IPS DF 6.9 (cell line): ENCODE results near the gene SVBP.

ENCODE experiments used
- DNase-seq: peaks from one replicate; pipeline ENCODE4 v3.0.0-alpha.2; 2013; ENCODE audit warnings: low read depth, low spot score
- H3K27ac ChIP-seq: one replicate; pipeline ENCODE4 v1.5.1; 2013; ENCODE audit warnings: low read length, control low read depth
- H3K27me3 ChIP-seq: 2 replicates; pipeline ENCODE4 v1.6.1; 2013; ENCODE audit warnings: mild to moderate bottlenecking, low read length; ENCODE audit not compliant: control insufficient read depth, insufficient read depth
- H3K36me3 ChIP-seq: 2 replicates; pipeline ENCODE4 v1.6.1; 2013; ENCODE audit warnings: low read length; ENCODE audit not compliant: control insufficient read depth, insufficient read depth
- H3K4me1 ChIP-seq: 2 replicates; pipeline ENCODE4 v1.6.1; 2013; ENCODE audit warnings: low read length; ENCODE audit not compliant: control insufficient read depth, insufficient read depth
- H3K4me3 ChIP-seq: 2 replicates; pipeline ENCODE4 v1.5.1; 2013; ENCODE audit warnings: mild to moderate bottlenecking, low read length
- H3K9me3 ChIP-seq: 2 replicates; pipeline ENCODE4 v1.6.1; 2013; ENCODE audit warnings: low read length, inconsistent platforms; ENCODE audit not compliant: control insufficient read depth, insufficient read depth
- WGBS: extraction: QIAGEN DNeasy Blood & Tissue Kit; methylation state at CpG from one replicate; pipeline ENCODE4 v1.1.7; 2013; ENCODE audit warnings: mixed read lengths, missing lambda C conversion rate; ENCODE audit not compliant: insufficient read length, insufficient coverage; 5-methylcytosine and 5-hydroxymethylcytosine counted together

Gene SVBP

DNA sequence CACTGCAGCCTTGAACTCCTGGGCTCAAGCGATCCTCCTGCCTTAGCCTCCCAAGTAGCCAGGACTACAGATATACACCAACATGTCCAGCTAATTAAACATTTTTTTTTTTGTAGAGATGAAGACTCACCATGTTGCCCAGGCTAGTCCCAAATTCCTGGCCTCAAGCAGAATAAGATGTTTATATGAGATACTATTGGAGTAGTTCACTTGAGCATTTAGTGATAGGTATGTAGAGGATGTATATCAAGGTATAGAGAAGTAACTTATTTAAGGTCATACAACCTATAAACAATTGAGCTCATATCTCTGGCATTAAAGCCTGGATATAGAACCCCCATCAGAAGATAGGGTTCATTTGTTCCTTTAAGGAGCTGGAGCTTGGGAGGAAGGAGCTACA is 37.0 kb downstream of the SVBP start:
- H3K27me3 ChIP-seq = no peaks in the 10 kb centered on the region
- no peak overlapping the region for H3K4me3 ChIP-seq
- H3K9me3 ChIP-seq = no peaks in the 10 kb centered on the region
- peaks cover 14% of the 10 kb centered on the region for H3K36me3 ChIP-seq
- WGBS = no CpG with 5 or more reads among the region's 1 CpG
- H3K4me1 ChIP-seq = peaks cover 2% of the 10 kb centered on the region; the same call in 1 of the 2 replicates
- no peak overlapping the region for H3K27ac ChIP-seq
- DNase-seq = no peak

DNA sequence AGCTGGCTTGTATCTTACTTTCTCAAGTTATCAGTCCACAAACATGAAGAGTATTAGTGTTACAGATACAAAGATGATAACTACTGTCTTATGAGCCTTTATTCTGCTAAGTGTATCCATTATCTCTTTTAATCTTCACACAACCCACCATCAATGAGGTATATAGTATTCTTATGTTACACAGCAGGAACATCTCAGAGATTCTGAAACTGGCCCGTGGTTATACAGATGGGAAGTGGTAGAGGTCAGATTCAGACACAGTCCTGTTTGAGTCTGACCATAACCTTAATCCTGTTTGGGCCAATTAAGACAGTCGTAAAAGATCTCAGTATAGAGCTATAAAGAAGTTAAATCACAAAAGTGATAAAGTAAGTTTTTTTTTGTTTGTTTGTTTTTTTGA is 37.5 kb downstream of the SVBP start:
- H3K9me3 ChIP-seq = no peaks in the 10 kb centered on the region
- no peak overlapping the region for H3K27ac ChIP-seq
- peaks cover 17% of the 10 kb centered on the region for H3K36me3 ChIP-seq
- no peaks in the 10 kb centered on the region for H3K27me3 ChIP-seq
- no peak for DNase-seq
- 100% methylated on average over 1 of the region's 2 CpGs for WGBS
- H3K4me3 ChIP-seq = no peak overlapping the region
- H3K4me1 ChIP-seq = no peaks in the 10 kb centered on the region; the same call in 1 of the 2 replicates

DNA sequence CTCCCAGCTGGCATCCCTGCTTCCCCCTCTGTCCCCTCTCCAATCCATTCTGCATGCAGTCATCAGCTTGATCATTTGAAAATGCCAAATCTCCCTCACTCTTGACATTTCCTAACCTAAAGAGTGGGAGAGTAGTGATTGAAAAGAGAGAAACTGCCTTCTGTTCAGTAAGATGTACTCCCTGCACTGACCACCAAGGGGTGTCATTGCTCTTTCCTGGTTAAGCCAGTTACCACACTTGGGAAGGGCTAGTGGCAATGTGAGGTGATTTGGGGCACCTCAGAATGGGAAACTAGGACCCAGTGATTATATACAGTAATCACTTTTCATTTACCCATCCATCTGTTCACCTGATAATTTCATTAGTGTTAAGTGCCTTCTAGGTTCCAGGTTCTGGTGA is 39.3 kb downstream of the SVBP start:
- Histone ChIP-seq H3K36me3 (peaks cover 17% of the 10 kb centered on the region), H3K27ac (no peak overlapping the region)
- DNase-seq = no peak

DNA sequence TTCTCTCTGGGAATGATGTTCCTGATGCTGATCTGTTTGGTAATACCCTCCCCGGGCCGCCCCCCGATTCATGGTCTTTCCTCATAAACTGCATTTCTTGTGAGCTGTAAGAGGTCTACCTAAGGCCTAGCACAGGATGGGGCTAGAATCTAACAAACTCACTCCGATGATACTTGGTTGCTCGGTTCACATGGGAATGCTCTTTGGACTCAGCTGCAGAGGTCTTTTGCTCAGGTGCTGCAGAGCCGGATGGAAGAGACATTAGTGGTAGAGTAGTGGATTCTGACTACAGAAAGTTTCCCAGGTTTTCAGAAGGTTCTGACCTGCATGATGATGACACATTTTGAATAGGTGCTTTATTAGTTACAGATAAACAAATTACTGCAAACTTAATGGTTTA is 40.7 kb downstream of the SVBP start:
- Histone ChIP-seq H3K4me3 (no peak overlapping the region), H3K9me3 (no peaks in the 10 kb centered on the region), H3K4me1 (no peaks in the 10 kb centered on the region), H3K36me3 (peaks cover 17% of the 10 kb centered on the region), H3K27ac (no peak overlapping the region), H3K27me3 (no peaks in the 10 kb centered on the region)
- DNase-seq = no peak
- no CpG with 5 or more reads among the region's 6 CpGs for whole genome bisulfite sequencing

More for the DNA sequence above, 39.3 kb downstream of the SVBP start:
- Histone ChIP-seq H3K4me3 (no peak overlapping the region), H3K4me1 (no peaks in the 10 kb centered on the region), H3K27me3 (no peaks in the 10 kb centered on the region), H3K9me3 (no peaks in the 10 kb centered on the region)

DNA sequence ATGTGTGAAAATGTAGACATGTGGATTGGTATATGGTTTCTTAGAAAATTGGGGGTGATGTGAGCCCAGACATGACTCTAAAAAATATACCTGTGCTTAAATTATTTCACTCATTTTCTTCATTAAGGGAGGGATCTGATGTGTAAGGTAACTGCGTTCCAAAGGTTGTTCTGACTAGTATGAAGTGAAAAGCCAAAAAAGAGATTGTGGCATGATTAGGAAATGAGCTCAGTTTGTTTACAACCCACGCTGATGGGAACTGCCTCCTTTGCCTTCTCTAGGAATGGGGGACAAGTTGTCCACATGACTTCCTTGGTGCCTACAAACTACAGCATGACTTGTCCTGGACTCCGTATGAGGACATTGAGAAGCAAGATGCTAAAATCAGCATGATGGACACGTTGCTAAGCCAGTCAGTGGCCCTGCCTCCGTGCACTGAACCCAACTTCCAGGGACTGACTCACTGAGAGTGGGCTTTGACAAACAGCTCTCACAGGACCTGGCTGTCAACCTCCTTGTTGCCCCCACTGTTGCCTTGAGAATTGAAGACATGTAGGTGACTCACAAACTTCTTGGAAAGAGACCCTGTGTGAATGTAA is 42.2 kb downstream of the SVBP start:
- DNase-seq = no peak
- Histone ChIP-seq H3K4me1 (no peaks in the 10 kb centered on the region), H3K4me3 (no peak overlapping the region), H3K27me3 (no peaks in the 10 kb centered on the region), H3K27ac (no peak overlapping the region), H3K9me3 (no peaks in the 10 kb centered on the region), H3K36me3 (peaks cover 12% of the 10 kb centered on the region)
- WGBS = no CpG with 5 or more reads among the region's 5 CpGs

DNA sequence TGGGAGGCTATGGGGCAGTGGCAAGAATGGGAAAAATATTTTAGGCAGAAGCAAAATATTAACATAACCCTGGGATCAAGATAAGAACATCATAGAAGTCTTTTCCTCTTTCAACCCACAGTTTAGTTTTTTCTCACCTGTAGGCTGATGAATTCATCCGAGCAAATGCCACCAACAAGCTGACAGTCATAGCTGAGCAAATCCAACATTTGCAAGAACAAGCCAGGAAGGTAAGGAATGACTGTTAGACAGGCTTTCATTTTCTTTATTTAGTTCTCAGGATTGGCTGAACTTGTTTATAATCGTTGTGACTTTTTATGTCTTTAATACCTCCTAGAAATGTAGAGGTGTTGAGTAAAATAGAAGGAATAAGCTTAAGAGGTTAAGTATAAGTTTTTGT is 43.8 kb downstream of the SVBP start:
- H3K27me3 ChIP-seq = no peaks in the 10 kb centered on the region
- peaks cover 12% of the 10 kb centered on the region for H3K36me3 ChIP-seq
- no peak for DNase-seq
- H3K9me3 ChIP-seq = no peaks in the 10 kb centered on the region
- no peak overlapping the region for H3K27ac ChIP-seq
- H3K4me1 ChIP-seq = no peaks in the 10 kb centered on the region
- H3K4me3 ChIP-seq = no peak overlapping the region
- WGBS = no CpG with 5 or more reads among the region's 2 CpGs

DNA sequence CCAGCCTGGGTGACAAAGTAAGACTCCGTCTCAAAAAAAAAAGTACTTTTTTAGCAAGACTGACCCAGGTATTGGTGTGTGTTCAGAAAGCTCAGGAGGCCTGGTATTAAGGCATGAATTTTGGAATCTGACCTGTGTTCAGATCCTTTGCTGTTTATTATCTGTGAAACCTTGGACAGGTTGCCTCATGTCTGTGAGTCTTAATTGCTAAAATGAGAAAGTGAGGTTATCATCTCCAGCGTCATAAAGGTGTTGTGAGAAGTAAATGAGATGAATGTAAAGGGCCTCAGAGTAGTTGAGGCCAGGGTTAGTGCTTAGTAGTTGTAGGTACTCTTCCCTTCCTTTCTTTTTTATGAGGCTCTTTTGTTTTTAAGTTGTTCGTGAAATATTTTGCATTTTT is 47.4 kb downstream of the SVBP start:
- H3K4me3 ChIP-seq = no peak overlapping the region
- DNase-seq = no peak
- H3K4me1 ChIP-seq = no peaks in the 10 kb centered on the region
- WGBS = no CpG with 5 or more reads among the region's 3 CpGs
- H3K27me3 ChIP-seq = no peaks in the 10 kb centered on the region
- no peak overlapping the region for H3K27ac ChIP-seq
- H3K36me3 ChIP-seq = no peaks in the 10 kb centered on the region; the same call in 1 of the 2 replicates
- no peaks in the 10 kb centered on the region for H3K9me3 ChIP-seq

DNA sequence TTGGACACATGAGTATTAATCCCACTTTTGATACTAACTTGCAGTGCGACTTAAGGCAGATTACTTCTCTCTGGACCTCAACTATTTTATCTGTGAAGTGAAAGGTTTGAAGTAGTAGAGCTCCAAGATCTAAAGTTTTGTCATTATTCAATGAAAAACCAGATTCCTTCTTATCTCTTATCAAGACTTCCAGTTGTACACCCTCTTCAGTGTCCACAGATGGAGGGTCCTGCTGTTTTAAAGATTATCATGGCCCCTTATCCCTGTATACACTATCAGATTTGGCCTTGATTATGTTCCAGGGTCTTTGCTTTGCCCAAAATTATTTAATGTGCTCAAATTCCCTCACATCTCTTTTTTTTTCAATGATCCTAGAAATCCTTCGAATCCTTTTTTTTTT is 49.0 kb downstream of the SVBP start:
- no peaks in the 10 kb centered on the region for H3K4me1 ChIP-seq
- no peaks in the 10 kb centered on the region for H3K36me3 ChIP-seq
- no peaks in the 10 kb centered on the region for H3K27me3 ChIP-seq
- no peaks in the 10 kb centered on the region for H3K9me3 ChIP-seq
- no peak overlapping the region for H3K4me3 ChIP-seq
- no CpG with 5 or more reads among the region's 2 CpGs for WGBS
- no peak overlapping the region for H3K27ac ChIP-seq
- no peak for DNase-seq

DNA sequence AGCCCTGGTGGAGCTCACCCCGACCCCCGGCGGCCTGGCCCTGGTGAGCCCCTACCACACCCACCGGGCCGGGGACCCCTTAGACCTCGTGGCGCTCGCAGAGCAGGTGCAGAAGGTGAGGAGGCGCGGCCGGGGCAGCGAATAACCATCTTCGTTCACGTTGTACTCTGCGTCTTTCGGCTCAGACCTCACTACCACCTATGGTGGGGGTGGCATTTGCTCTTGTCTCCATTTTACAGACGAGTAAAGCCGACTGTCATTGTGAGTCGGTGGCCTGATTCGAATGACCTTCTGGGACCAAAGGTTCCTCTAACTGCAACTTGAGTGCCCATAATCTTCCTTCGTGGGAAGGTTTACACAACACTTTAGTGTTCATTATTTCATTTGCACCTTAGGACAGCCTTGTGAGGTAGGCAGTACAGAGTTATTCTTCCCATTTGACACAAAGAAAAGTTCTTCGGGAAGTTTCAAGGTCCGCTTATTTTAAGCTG is 49.6 kb downstream of the SVBP start:
- no peak overlapping the region for H3K27ac ChIP-seq
- no CpG with 5 or more reads among the region's 23 CpGs for WGBS
- no peak for DNase-seq

DNA sequence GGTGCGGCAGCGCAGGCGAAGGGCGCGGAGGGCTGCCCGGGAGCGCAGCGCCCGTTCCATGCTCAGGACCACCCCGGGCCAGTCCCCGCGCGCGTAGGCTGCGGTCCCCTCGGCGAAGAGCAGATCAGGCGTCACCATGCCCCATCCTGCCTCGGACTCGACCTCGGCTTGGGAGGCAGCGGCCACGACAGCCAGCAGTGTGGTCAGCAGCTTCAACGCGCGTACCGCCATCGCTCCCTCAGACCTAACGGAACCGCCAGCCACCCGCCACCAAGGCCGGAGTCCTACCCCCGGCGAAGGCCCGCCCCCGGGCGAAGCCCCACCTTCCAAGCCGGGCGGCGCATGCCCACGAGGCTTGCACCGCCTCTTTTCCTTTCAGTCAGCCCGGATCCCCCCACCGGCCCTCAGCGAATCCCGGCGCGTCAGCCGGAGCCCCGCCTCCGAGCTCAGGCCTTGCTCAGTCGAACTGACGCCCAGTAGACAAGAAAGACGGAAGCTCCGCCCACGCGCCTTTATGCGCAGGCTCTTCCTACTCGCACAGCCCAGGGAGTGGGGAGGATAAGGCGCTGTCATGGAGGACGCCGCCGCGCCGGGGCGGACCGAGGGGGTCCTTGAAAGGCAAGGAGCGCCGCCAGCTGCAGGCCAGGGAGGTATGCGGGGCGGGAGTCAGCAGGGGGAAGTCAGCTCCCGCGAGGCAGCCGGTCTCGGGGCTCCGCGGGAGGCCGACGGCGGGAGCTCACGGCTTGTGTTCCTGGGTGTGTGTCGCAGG is 50.3 kb downstream of the SVBP start, which contains the start of the genes C1orf50 and P3H1:
C1orf50 (plus strand) TSS at position 509 of the 769 bp plus-strand sequence; CDS start at position 572, 63 bp downstream.
P3H1 (minus strand) TSS at position 288 of the 769 bp plus-strand sequence; CDS start at position 231, 57 bp downstream.
- Histone ChIP-seq H3K4me1 (no peaks in the 10 kb centered on the region), H3K36me3 (no peaks in the 10 kb centered on the region), H3K27me3 (no peaks in the 10 kb centered on the region), H3K4me3 (peak within 1 kb of the TSS; percentile 99), H3K27ac (no peak within 1 kb of the TSS), H3K9me3 (no peaks in the 10 kb centered on the region)
- WGBS = no CpG with 5 or more reads among the region's 82 CpGs
- DNase-seq = peak; percentile 98

More for the DNA sequence above, 49.6 kb downstream of the SVBP start:
- no peaks in the 10 kb centered on the region for H3K27me3 ChIP-seq
- peak overlapping the region; percentile 97 for H3K4me3 ChIP-seq
- H3K9me3 ChIP-seq = no peaks in the 10 kb centered on the region
- H3K36me3 ChIP-seq = no peaks in the 10 kb centered on the region
- H3K4me1 ChIP-seq = no peaks in the 10 kb centered on the region
